GM23338 (cell line): ENCODE measurements around the gene CELA2B. TPM values are rescaled to one million over a fixed set of nuclear protein-coding genes. Genes with fewer than 3 reads are reported as not detected.
"Not testable (repeated sequence)": the region's sequence is repeated elsewhere in the genome, so short reads cannot be mapped to it uniquely, and the experiment has no call there.

ENCODE experiments used
- ATAC-seq: fragments of 200-7000 bp; cut with Tn5 transposase; 3 replicates; pipeline ENCODE4 v1.9.1; 2020
- DNase-seq: peaks from one replicate; pipeline ENCODE4 v3.0.0-alpha.2; 2015; ENCODE audit warnings: low spot score
- H2AFZ ChIP-seq: fragments of 200-600 bp; sonication (generic); 2 replicates; pipeline ENCODE4 v1.8.0; 2016; ENCODE audit warnings: antibody characterized with exemption, mild to moderate bottlenecking, moderate library complexity
- H3F3A ChIP-seq: fragments of 200-600 bp; sonication (generic); replicated peaks from 2 replicates; pipeline ENCODE4 v1.8.0; 2017; ENCODE audit warnings: antibody characterized with exemption, mixed run types, low read depth
- H3K27ac ChIP-seq: fragments of 200-600 bp; sonication (generic); 2 replicates; pipeline ENCODE4 v1.6.1; 2016; ENCODE audit warnings: low read depth
- H3K27me3 ChIP-seq: fragments of 200-600 bp; sonication (generic); 2 replicates; pipeline ENCODE4 v1.8.0; 2016; ENCODE audit warnings: mild to moderate bottlenecking, mixed run types, moderate library complexity; ENCODE audit not compliant: insufficient read depth
- H3K36me3 ChIP-seq: fragments of 200-600 bp; sonication (generic); 2 replicates; pipeline ENCODE4 v1.8.0; 2016; ENCODE audit warnings: mild to moderate bottlenecking; ENCODE audit not compliant: insufficient read depth
- H3K4me1 ChIP-seq: fragments of 200-600 bp; sonication (generic); 2 replicates; pipeline ENCODE4 v1.8.0; 2016; ENCODE audit warnings: mild to moderate bottlenecking, moderate library complexity; ENCODE audit not compliant: insufficient read depth
- H3K4me2 ChIP-seq: fragments of 200-600 bp; sonication (generic); 2 replicates; pipeline ENCODE4 v1.7.1; 2017; ENCODE audit warnings: mixed run types
- H3K4me3 ChIP-seq: fragments of 200-600 bp; sonication (generic); 2 replicates; pipeline ENCODE4 v1.6.1; 2016; ENCODE audit warnings: mixed run types
- H3K79me2 ChIP-seq: fragments of 200-600 bp; sonication (generic); replicated peaks from 2 replicates; pipeline ENCODE4 v1.8.0; 2017; ENCODE audit warnings: mild to moderate bottlenecking; ENCODE audit not compliant: insufficient read depth
- H3K9me2 ChIP-seq: fragments of 200-600 bp; sonication (generic); 2 replicates; pipeline ENCODE4 v1.8.0; 2017; ENCODE audit not compliant: insufficient read depth
- H4K20me1 ChIP-seq: fragments of 200-600 bp; sonication (generic); replicated peaks from 2 replicates; pipeline ENCODE4 v1.8.0; 2017; ENCODE audit warnings: mild to moderate bottlenecking; ENCODE audit not compliant: insufficient read depth
- H3K27ac Mint-ChIP-seq: 2 replicates; pipeline ENCODE4 v1.8.0; 2020; ENCODE audit warnings: inconsistent platforms, mild to moderate bottlenecking, moderate library complexity, mixed read lengths
- H3K27me3 Mint-ChIP-seq: 3 replicates; pipeline ENCODE4 v1.8.0; 2022; ENCODE audit warnings: low read depth, mild to moderate bottlenecking, moderate library complexity, mixed read lengths, inconsistent platforms; ENCODE audit not compliant: insufficient read depth, poor library complexity
- H3K36me3 Mint-ChIP-seq: 3 replicates; pipeline ENCODE4 v1.8.0; 2021; ENCODE audit warnings: low read depth, mild to moderate bottlenecking, inconsistent platforms, moderate library complexity, mixed read lengths
- H3K4me1 Mint-ChIP-seq: 3 replicates; pipeline ENCODE4 v1.8.0; 2020; ENCODE audit warnings: mild to moderate bottlenecking, inconsistent platforms, mixed read lengths
- H3K4me3 Mint-ChIP-seq: 3 replicates; pipeline ENCODE4 v1.8.0; 2021; ENCODE audit warnings: moderate library complexity, mild to moderate bottlenecking, inconsistent platforms, mixed read lengths
- H3K9me3 Mint-ChIP-seq: 3 replicates; pipeline ENCODE4 v1.8.0; 2020; ENCODE audit warnings: moderate library complexity, mild to moderate bottlenecking, inconsistent platforms, mixed read lengths
- CTCF ChIP-seq, 2 experiments: fragments of 200-600 bp in 1 of 2; sonication (generic) in 1 of 2; conservative IDR thresholded peaks; 2 replicates each; pipeline versions ENCODE4 v1.5.1 to v1.6.1; 2016 to 2017; ENCODE audit warnings: antibody characterized with exemption in 2 of 2, low read depth in 2 of 2, mild to moderate bottlenecking in 2 of 2, moderate library complexity in 1 of 2
- EZH2phosphoT487 ChIP-seq: fragments of 200-600 bp; sonication (generic); IDR thresholded peaks from one replicate; pipeline ENCODE4 v1.8.1; 2018; ENCODE audit warnings: antibody characterized with exemption; ENCODE audit not compliant: unreplicated experiment
- JUNB ChIP-seq: IDR thresholded peaks from one replicate; pipeline ENCODE4 v1.6.1; 2016; ENCODE audit warnings: antibody characterized with exemption; ENCODE audit not compliant: unreplicated experiment
- POLR2AphosphoS5 ChIP-seq: IDR thresholded peaks from 2 replicates; pipeline ENCODE4 v1.6.1; 2016; ENCODE audit warnings: antibody characterized with exemption, low read depth
- STAT1 ChIP-seq: IDR thresholded peaks from one replicate; pipeline ENCODE4 v1.6.1; 2016; ENCODE audit warnings: antibody characterized with exemption; ENCODE audit not compliant: unreplicated experiment
- ZNF114 ChIP-seq: fragments of 250-450 bp; sonication (Bioruptor Pico); IDR thresholded peaks from 2 replicates; pipeline ENCODE4 v1.5.0; 2020; ENCODE audit warnings: mild to moderate bottlenecking, moderate library complexity
- ZNF331 ChIP-seq: fragments of 250-450 bp; sonication (Bioruptor Pico); IDR thresholded peaks from 2 replicates; pipeline ENCODE4 v1.5.0; 2020; ENCODE audit warnings: low read depth, mild to moderate bottlenecking, moderate library complexity
- polyA plus RNA-seq: library from polyadenylated mRNA; unstranded; fragments of >200 nt; fragmentation: Nextera tagmentation; extraction: Ambion mirVana; gene quantifications from 2 replicates; pipeline ENCODE4 v1.2.1, GENCODE V29; 2016
- total RNA-seq: library from RNA; depleted of rRNA; stranded (reverse); fragments of >200 nt; shearing (Covaris generic); gene quantifications from 2 replicates; pipeline ENCODE4 v1.2.3, GENCODE V29; 2014
- TF ChIP-seq, protein P1 (sequence below): fragments of 250-450 bp; sonication (Bioruptor Pico); IDR thresholded peaks from 2 replicates; pipeline ENCODE4 v1.5.0; 2020; ENCODE audit warnings: mild to moderate bottlenecking, moderate library complexity

The CELA2B gene
- total and polyA plus RNA-seq, 2 experiments from 2014 or later, result not detected

- TF ChIP-seq CTCF (conservative IDR thresholded peaks at IDR 0.05; ENCODE audit: low read depth in 2 of 2), result no peak
- TF ChIP-seq ZNF114, result no peak
Observed at GRCh38 chr1:15465674-15466073, 10.2 kb upstream of the CELA2B start (continued).

GRCh38 chr1:15466955-15467625 is 8.8 kb upstream of the CELA2B start:
- H3K79me2 ChIP-seq, H3K27me3 Mint-ChIP-seq, H3K36me3 Mint-ChIP-seq, H2AFZ ChIP-seq, H3K9me2 ChIP-seq, H3K4me3 Mint-ChIP-seq, H3F3A ChIP-seq, ATAC-seq, H3K4me2 ChIP-seq, H3K27ac Mint-ChIP-seq, H3K4me1 ChIP-seq, H3K27me3 ChIP-seq, H3K4me3 ChIP-seq, H3K27ac ChIP-seq, H4K20me1 ChIP-seq, H3K36me3 ChIP-seq, H3K4me1 Mint-ChIP-seq, H3K9me3 Mint-ChIP-seq: not testable (repeated sequence)
- peak; percentile 21 for DNase-seq

DNA sequence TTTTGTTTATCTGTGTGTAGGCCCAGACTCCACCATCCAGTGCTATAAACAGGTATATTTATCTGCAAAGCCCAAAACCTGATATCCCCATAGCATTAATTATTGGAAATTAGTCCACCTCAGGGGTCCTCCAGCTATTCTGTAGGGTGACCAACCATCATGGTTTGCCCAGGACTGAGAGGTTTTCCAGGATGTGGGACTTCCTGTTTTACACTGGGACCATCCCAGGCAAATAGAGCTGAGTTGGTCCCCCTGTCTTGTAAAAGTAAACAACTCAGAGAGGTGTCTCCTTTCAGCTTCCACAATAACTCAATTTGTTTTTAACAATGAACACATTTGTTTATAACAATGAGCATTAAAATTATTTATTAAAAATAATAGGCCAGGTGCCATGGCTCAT is 7.8 kb upstream of the CELA2B start:
- DNase-seq (no peak), ATAC-seq (no peak)
- Mint-ChIP-seq H3K36me3 (no peaks in the 10 kb centered on the region), H3K4me1 (no peaks in the 10 kb centered on the region), H3K27ac (no peak overlapping the region), H3K27me3 (peaks cover 4% of the 10 kb centered on the region), H3K9me3 (no peaks in the 10 kb centered on the region), H3K4me3 (no peak overlapping the region)
- no peak for TF ChIP-seq ZNF331 (CRISPR knock-in tag)
- TF ChIP-seq EZH2phosphoT487, result no peak
- TF ChIP-seq STAT1, result no peak
- TF ChIP-seq POLR2AphosphoS5, result no peak
- no peak for TF ChIP-seq JUNB
- no peak for TF ChIP-seq ZNF114
- TF ChIP-seq, protein P1, sequence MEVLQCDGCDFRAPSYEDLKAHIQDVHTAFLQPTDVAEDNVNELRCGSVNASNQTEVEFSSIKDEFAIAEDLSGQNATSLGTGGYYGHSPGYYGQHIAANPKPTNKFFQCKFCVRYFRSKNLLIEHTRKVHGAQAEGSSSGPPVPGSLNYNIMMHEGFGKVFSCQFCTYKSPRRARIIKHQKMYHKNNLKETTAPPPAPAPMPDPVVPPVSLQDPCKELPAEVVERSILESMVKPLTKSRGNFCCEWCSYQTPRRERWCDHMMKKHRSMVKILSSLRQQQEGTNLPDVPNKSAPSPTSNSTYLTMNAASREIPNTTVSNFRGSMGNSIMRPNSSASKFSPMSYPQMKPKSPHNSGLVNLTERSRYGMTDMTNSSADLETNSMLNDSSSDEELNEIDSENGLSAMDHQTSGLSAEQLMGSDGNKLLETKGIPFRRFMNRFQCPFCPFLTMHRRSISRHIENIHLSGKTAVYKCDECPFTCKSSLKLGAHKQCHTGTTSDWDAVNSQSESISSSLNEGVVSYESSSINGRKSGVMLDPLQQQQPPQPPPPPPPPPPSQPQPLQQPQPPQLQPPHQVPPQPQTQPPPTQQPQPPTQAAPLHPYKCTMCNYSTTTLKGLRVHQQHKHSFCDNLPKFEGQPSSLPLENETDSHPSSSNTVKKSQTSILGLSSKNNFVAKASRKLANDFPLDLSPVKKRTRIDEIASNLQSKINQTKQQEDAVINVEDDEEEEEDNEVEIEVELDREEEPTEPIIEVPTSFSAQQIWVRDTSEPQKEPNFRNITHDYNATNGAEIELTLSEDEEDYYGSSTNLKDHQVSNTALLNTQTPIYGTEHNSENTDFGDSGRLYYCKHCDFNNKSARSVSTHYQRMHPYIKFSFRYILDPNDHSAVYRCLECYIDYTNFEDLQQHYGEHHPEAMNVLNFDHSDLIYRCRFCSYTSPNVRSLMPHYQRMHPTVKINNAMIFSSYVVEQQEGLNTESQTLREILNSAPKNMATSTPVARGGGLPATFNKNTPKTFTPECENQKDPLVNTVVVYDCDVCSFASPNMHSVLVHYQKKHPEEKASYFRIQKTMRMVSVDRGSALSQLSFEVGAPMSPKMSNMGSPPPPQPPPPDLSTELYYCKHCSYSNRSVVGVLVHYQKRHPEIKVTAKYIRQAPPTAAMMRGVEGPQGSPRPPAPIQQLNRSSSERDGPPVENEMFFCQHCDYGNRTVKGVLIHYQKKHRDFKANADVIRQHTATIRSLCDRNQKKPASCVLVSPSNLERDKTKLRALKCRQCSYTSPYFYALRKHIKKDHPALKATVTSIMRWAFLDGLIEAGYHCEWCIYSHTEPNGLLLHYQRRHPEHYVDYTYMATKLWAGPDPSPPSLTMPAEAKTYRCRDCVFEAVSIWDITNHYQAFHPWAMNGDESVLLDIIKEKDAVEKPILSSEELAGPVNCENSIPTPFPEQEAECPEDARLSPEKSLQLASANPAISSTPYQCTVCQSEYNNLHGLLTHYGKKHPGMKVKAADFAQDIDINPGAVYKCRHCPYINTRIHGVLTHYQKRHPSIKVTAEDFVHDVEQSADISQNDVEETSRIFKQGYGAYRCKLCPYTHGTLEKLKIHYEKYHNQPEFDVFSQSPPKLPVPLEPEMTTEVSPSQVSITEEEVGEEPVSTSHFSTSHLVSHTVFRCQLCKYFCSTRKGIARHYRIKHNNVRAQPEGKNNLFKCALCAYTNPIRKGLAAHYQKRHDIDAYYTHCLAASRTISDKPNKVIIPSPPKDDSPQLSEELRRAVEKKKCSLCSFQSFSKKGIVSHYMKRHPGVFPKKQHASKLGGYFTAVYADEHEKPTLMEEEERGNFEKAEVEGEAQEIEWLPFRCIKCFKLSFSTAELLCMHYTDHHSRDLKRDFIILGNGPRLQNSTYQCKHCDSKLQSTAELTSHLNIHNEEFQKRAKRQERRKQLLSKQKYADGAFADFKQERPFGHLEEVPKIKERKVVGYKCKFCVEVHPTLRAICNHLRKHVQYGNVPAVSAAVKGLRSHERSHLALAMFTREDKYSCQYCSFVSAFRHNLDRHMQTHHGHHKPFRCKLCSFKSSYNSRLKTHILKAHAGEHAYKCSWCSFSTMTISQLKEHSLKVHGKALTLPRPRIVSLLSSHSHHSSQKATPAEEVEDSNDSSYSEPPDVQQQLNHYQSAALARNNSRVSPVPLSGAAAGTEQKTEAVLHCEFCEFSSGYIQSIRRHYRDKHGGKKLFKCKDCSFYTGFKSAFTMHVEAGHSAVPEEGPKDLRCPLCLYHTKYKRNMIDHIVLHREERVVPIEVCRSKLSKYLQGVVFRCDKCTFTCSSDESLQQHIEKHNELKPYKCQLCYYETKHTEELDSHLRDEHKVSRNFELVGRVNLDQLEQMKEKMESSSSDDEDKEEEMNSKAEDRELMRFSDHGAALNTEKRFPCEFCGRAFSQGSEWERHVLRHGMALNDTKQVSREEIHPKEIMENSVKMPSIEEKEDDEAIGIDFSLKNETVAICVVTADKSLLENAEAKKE (CRISPR knock-in tag), result no peak
- Histone ChIP-seq H3K4me2 (no peak overlapping the region), H3K4me3 (no peak overlapping the region), H3K27ac (no peak overlapping the region), H3K36me3 (no peaks in the 10 kb centered on the region), H3K9me2 (no peaks in the 10 kb centered on the region), H3K4me1 (no peaks in the 10 kb centered on the region), H3K79me2 (no peaks in the 10 kb centered on the region), H2AFZ (no peak overlapping the region), H4K20me1 (no peaks in the 10 kb centered on the region), H3F3A (no peaks in the 10 kb centered on the region), H3K27me3 (no peaks in the 10 kb centered on the region)
